HEK293T (cell line): Measurements from ENCODE around the gene GALNT7.

Experiments used
- CTCF ChIA-PET: fragments of 350-600 bp; formaldehyde crosslinking; extraction: SDS; loops from one replicate; lab custom pipeline; 2021; ENCODE audit warnings: antibody characterized with exemption, inconsistent platforms; lab: Yijun Ruan, JAX
- POLR2A ChIA-PET: fragments of 350-600 bp; formaldehyde crosslinking; extraction: SDS; loops from one replicate; lab custom pipeline; 2020; ENCODE audit warnings: antibody characterized with exemption, inconsistent platforms; lab: Yijun Ruan, JAX
- DNase-seq: peaks from one replicate; pipeline ENCODE4 v3.0.0; 2012; ENCODE audit warnings: mixed read lengths; ENCODE audit errors: extremely low spot score
- ARNT ChIP-seq: fragments of 450-650 bp; IDR thresholded peaks from 2 replicates; pipeline ENCODE4 v1.6.1; 2017; ENCODE audit warnings: mild to moderate bottlenecking
- BHLHE40 ChIP-seq: fragments of 450-650 bp; IDR thresholded peaks from 2 replicates; pipeline ENCODE4 v1.6.1; 2016; ENCODE audit warnings: mild to moderate bottlenecking, moderate library complexity, borderline replicate concordance
- CTBP1 ChIP-seq: fragments of 450-650 bp; IDR thresholded peaks from 2 replicates; pipeline ENCODE4 v1.6.1; 2016; ENCODE audit warnings: borderline replicate concordance
- ELF4 ChIP-seq: fragments of 450-650 bp; IDR thresholded peaks from 2 replicates; pipeline ENCODE4 v1.6.1; 2017; ENCODE audit warnings: antibody characterized with exemption
- FOXA1 ChIP-seq: fragments of 450-650 bp; IDR thresholded peaks from 2 replicates; pipeline ENCODE4 v1.6.1; 2016; ENCODE audit warnings: mild to moderate bottlenecking
- FOXK2 ChIP-seq: fragments of 450-650 bp; IDR thresholded peaks from 2 replicates; pipeline ENCODE4 v1.6.1; 2016; ENCODE audit warnings: mild to moderate bottlenecking
- FOXM1 ChIP-seq: fragments of 450-650 bp; IDR thresholded peaks from 2 replicates; pipeline ENCODE4 v1.6.1; 2017; ENCODE audit warnings: mild to moderate bottlenecking, borderline replicate concordance
- HDGF ChIP-seq: fragments of 450-650 bp; IDR thresholded peaks from 2 replicates; pipeline ENCODE4 v1.6.1; 2017; ENCODE audit warnings: antibody characterized with exemption, borderline replicate concordance
- L3MBTL2 ChIP-seq: fragments of 450-650 bp; conservative IDR thresholded peaks from 2 replicates; pipeline ENCODE4 v1.6.1; 2016; ENCODE audit warnings: mild to moderate bottlenecking
- LEF1 ChIP-seq: fragments of 450-650 bp; IDR thresholded peaks from 2 replicates; pipeline ENCODE4 v1.6.1; 2017; ENCODE audit warnings: mild to moderate bottlenecking, borderline replicate concordance
- NFRKB ChIP-seq: fragments of 450-650 bp; IDR thresholded peaks from 2 replicates; pipeline ENCODE4 v1.6.1; 2016; ENCODE audit warnings: mild to moderate bottlenecking, moderate library complexity
- PKNOX1 ChIP-seq: fragments of 450-650 bp; IDR thresholded peaks from 2 replicates; pipeline ENCODE4 v1.6.1; 2016
- SP1 ChIP-seq: fragments of 450-650 bp; IDR thresholded peaks from 2 replicates; pipeline ENCODE4 v1.6.1; 2017
- SUZ12 ChIP-seq: fragments of 450-650 bp; IDR thresholded peaks from 2 replicates; pipeline ENCODE4 v1.6.1; 2016; ENCODE audit warnings: mild to moderate bottlenecking
- TARDBP ChIP-seq: fragments of 450-650 bp; IDR thresholded peaks from 2 replicates; pipeline ENCODE4 v1.6.1; 2016
- ZNF384 ChIP-seq: fragments of 450-650 bp; IDR thresholded peaks from 2 replicates; pipeline ENCODE4 v1.6.1; 2016

GALNT7 gene

GRCh38 chr4:173128199-173128890 lies 40.3 kb upstream of the GALNT7 start:
- TF ChIP-seq PKNOX1 (no peak), NFRKB (no peak), FOXA1 (no peak), ELF4 (no peak), FOXK2 (no peak)
- ChIA-PET CTCF (no interaction called here), POLR2A (no interaction called here)
- no peak for DNase-seq

DNA sequence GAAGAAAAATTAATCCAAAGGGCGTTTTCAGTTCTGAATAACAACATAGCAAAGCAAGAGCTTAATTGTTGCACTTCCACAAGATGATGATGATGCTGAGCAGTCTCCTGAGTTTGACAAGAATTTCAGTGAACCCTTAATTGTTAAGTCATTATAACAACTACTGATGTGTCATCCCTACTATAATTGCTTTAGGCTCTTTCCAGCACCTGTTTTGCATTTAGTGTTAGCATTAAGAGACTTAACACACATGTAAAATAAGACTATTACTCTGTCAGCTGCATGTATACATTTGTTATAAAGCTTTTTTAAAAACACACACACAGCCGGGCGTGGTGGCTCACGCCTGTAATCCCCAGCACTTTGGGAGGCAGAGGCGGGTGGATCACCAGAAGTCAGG lies 37.9 kb upstream of the GALNT7 start:
- ChIA-PET CTCF (interaction anchor here (1.3 kb wide), 1 partner anchor 10 kb away, joined by 3 read pairs; no protein-coding TSS in a partner anchor), POLR2A (no interaction called here)
- no peak for DNase-seq
- TF ChIP-seq BHLHE40: no peak
- no peak for TF ChIP-seq NFRKB
- TF ChIP-seq FOXA1: no peak
- TF ChIP-seq ELF4: no peak
- no peak for TF ChIP-seq ARNT
- TF ChIP-seq L3MBTL2: no peak
- no peak for TF ChIP-seq ZNF384

DNA sequence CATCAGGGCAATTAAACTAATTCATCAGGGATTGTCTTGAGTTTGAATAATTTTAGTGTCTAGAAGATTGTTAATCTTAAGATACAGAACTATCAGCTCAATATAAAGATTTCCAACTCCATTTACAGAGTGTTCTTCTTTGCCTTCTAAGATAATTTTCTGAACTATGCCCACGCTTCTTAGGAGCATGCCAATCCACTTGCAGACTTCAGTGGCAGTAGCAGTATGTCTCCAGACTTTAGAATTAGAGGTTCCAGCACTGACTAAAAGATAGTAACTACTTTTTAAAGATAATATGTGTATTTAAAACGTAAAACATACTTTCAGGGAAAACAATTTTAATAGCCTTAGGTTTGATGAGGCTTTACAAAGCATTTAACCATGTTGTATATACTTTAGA lies 34.2 kb upstream of the GALNT7 start:
- no peak for DNase-seq
- ChIA-PET CTCF (no interaction called here), POLR2A (no interaction called here)

GRCh38 chr4:173135241-173135847 lies 33.3 kb upstream of the GALNT7 start:
- TF ChIP-seq ELF4: no peak
- no peak for TF ChIP-seq SP1
- TF ChIP-seq SUZ12: no peak
- TF ChIP-seq ZNF384: no peak
- TF ChIP-seq FOXK2: no peak
- no peak for TF ChIP-seq PKNOX1
- TF ChIP-seq FOXA1: no peak
- no peak for TF ChIP-seq LEF1
- no peak for TF ChIP-seq HDGF
- no peak for TF ChIP-seq NFRKB
- TF ChIP-seq L3MBTL2: no peak
- no peak for TF ChIP-seq TARDBP
- TF ChIP-seq BHLHE40: no peak
- no peak for TF ChIP-seq ARNT
- no peak for TF ChIP-seq CTBP1
- no peak for TF ChIP-seq FOXM1
- CTCF ChIA-PET: no interaction called here
- DNase-seq: no peak
- POLR2A ChIA-PET: no interaction called here

More for the DNA sequence above, 34.2 kb upstream of the GALNT7 start:
- no peak for TF ChIP-seq FOXM1
- TF ChIP-seq BHLHE40: no peak
- TF ChIP-seq ELF4: no peak
- TF ChIP-seq CTBP1: no peak
- TF ChIP-seq L3MBTL2: no peak
- no peak for TF ChIP-seq NFRKB
- no peak for TF ChIP-seq FOXA1
- no peak for TF ChIP-seq TARDBP
- TF ChIP-seq LEF1: no peak
- TF ChIP-seq SUZ12: no peak
- TF ChIP-seq PKNOX1: no peak
- TF ChIP-seq HDGF: no peak
- TF ChIP-seq ARNT: no peak
- TF ChIP-seq FOXK2: no peak
- TF ChIP-seq SP1: no peak
- TF ChIP-seq ZNF384: no peak

GRCh38 chr4:173138624-173139023 lies 30.0 kb upstream of the GALNT7 start:
- TF ChIP-seq FOXM1 (no peak), FOXA1 (no peak), ARNT (no peak), SP1 (no peak), FOXK2 (no peak), L3MBTL2 (no peak)
- ChIA-PET POLR2A (no interaction called here), CTCF (no interaction called here)

GRCh38 chr4:173139561-173139960 lies 29.1 kb upstream of the GALNT7 start:
- DNase-seq: no peak
- ChIA-PET CTCF (no interaction called here), POLR2A (no interaction called here)
- TF ChIP-seq PKNOX1: no peak
- no peak for TF ChIP-seq SUZ12
- no peak for TF ChIP-seq HDGF
- no peak for TF ChIP-seq NFRKB
- TF ChIP-seq LEF1: no peak
- TF ChIP-seq FOXM1: no peak
- no peak for TF ChIP-seq SP1
- TF ChIP-seq FOXA1: no peak
- no peak for TF ChIP-seq FOXK2
- no peak for TF ChIP-seq TARDBP
- TF ChIP-seq ELF4: no peak
- no peak for TF ChIP-seq ARNT
- no peak for TF ChIP-seq L3MBTL2

More at GRCh38 chr4:173138624-173139023, 30.0 kb upstream of the GALNT7 start:
- DNase-seq: no peak
